Measurements from ENCODE around the gene MCUR1.
A peak's percentile ranks its signal among the peaks of the same experiment; 100 is the strongest.

MCUR1 gene

GRCh38 chr6:13825871-13826270, 11.5 kb upstream of the MCUR1 start:
- DNase-seq (ENCODE audit: low read depth) = no peak
- TF ChIP-seq CTCF (conservative IDR thresholded peaks at IDR 0.05; ENCODE audit: low read depth, low read length) = no peak
- H3K4me3 ChIP-seq (ENCODE audit: low read length) = no peak overlapping the region

- TF ChIP-seq CTCF (conservative IDR thresholded peaks at IDR 0.05; ENCODE audit: low read depth, low read length) = no peak
- no peak overlapping the region for H3K4me3 ChIP-seq (ENCODE audit: low read length)
- no peak for DNase-seq (ENCODE audit: low read depth)
Measured at GRCh38 chr6:13818341-13818740, 4.0 kb upstream of the MCUR1 start.

- TF ChIP-seq CTCF (conservative IDR thresholded peaks at IDR 0.05; ENCODE audit: low read depth, low read length) = no peak
- H3K4me3 ChIP-seq (ENCODE audit: low read length) = peak overlapping the region; percentile 66
- DNase-seq (ENCODE audit: low read depth) = no peak
Measured at GRCh38 chr6:13814938-13815575, 700 bp upstream of the MCUR1 start.

GRCh38 chr6:13813621-13814175, 659 bp downstream of the MCUR1 start:
- TF ChIP-seq CTCF (conservative IDR thresholded peaks at IDR 0.05; ENCODE audit: low read depth, low read length) = no peak
- peak; percentile 39 for DNase-seq (ENCODE audit: low read depth)
- H3K4me3 ChIP-seq (ENCODE audit: low read length) = peak overlapping the region; percentile 66

- peak overlapping the region; percentile 66 for H3K4me3 ChIP-seq (ENCODE audit: low read length)
- TF ChIP-seq CTCF (conservative IDR thresholded peaks at IDR 0.05; ENCODE audit: low read depth, low read length) = no peak
- no peak for DNase-seq (ENCODE audit: low read depth)
Measured at GRCh38 chr6:13813026-13813425, 1.3 kb downstream of the MCUR1 start.

GRCh38 chr6:13812359-13812642, 2.1 kb downstream of the MCUR1 start:
- no peak for DNase-seq (ENCODE audit: low read depth)
- H3K4me3 ChIP-seq (ENCODE audit: low read length) = no peak overlapping the region
- TF ChIP-seq CTCF (conservative IDR thresholded peaks at IDR 0.05; ENCODE audit: low read depth, low read length) = no peak

GRCh38 chr6:13811627-13812358, 2.6 kb downstream of the MCUR1 start:
- no peak for DNase-seq (ENCODE audit: low read depth)
- no peak overlapping the region for H3K4me3 ChIP-seq (ENCODE audit: low read length)

More at GRCh38 chr6:13811627-13812358, 2.6 kb downstream of the MCUR1 start:
- no peak for TF ChIP-seq CTCF (conservative IDR thresholded peaks at IDR 0.05; ENCODE audit: low read depth, low read length)

Data from retinal pigment epithelial cell (primary cell).